GM18519 (cell line): ENCODE results near the gene ARRDC2.

Source experiments
- ATAC-seq: cut with Tn5 transposase; IDR thresholded peaks from one replicate; pipeline ENCODE4 v1.9.1; 2021; ENCODE audit warnings: mild to moderate bottlenecking, moderate library complexity; ENCODE audit not compliant: unreplicated experiment, low FRiP score

The ARRDC2 gene

DNA sequence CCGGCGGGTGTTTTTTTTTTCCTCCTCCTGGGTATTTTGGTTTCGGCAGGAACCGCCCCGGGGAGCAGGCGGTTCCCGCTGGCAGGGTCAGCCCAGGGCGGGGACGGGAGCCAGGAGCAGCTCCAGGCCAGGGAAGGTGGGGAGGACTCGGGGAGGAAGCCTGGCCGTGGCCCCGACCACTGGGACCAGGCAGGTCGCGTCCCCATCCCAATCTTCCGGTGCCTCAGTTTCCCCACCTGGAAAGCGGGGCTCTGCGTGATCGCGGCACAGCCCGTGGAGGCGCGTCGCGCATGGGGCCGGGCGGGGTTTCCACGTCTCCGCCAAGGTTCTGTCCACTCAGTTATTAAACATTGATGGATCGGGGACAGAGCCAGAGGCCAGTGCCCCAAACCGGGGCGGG lies 43.9 kb downstream of the ARRDC2 start:
- ATAC-seq: no peak

DNA sequence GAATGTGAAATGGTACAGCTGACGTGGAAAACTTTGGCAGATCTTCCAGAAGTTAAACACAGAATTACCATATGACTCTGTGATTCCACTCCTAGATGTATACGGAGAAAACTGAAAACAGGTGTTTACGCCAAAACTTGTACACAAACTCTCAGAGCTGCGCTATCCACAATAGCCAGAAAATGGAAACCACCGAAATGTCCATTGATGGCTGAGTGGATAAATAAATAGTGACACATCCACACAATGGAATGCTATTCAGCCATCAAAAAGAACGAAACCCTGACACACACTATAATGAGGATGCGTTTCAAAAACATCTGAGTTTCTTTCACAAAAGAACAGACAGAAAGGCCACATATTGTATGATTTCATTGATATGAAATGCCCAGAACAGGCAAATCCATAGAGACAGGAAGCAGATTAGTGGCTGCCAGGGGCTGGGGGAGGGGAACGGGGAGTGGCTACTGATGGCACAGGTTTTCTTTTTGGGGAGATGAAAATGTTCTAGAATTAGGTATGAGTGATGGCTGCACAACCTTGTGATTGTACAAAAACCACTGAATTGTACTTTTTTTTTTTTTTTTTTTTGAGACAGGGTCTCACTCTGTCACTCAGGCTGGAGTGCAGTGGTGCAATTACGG lies 45.7 kb downstream of the ARRDC2 start:
- ATAC-seq: no peak

DNA sequence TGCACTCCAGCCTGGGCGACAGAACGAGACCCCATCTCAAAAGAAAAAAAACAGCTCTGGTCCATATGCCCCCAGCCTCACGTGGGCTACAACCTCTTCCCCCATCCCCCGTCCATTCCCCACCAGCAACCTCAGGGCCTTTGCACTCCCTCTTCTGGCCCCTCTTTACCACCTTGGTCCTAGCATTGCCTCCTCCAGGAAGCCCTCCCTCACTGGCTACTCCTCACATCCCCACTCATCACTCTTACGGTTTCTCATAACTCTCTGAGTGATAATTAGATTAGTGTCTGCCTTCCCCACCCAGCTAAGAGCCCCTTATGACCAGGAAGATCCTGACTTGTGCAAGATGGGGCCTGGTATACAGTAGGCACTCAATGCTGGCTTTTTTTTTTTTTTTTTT lies 48.0 kb downstream of the ARRDC2 start:
- no peak for ATAC-seq

DNA sequence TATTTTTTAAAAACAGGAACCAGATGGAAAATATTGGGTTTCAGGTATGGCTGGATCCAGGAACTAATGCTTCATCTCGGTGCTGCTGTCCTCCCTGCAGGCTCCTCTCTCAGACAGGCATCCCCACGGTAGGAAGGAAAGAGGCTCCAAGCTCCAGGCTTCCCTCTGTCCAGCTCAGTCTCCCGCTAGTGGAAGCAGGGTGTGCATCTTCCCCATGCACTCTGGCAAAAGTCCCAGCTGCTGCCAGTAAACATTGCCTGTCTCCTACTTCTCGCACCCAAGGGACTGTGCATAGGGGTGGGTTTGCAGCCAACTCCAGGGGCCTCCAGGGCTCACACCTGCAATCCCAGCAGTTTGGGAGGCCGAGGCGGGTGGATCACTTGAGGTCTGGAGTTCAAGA lies 49.6 kb downstream of the ARRDC2 start:
- no peak for ATAC-seq

DNA sequence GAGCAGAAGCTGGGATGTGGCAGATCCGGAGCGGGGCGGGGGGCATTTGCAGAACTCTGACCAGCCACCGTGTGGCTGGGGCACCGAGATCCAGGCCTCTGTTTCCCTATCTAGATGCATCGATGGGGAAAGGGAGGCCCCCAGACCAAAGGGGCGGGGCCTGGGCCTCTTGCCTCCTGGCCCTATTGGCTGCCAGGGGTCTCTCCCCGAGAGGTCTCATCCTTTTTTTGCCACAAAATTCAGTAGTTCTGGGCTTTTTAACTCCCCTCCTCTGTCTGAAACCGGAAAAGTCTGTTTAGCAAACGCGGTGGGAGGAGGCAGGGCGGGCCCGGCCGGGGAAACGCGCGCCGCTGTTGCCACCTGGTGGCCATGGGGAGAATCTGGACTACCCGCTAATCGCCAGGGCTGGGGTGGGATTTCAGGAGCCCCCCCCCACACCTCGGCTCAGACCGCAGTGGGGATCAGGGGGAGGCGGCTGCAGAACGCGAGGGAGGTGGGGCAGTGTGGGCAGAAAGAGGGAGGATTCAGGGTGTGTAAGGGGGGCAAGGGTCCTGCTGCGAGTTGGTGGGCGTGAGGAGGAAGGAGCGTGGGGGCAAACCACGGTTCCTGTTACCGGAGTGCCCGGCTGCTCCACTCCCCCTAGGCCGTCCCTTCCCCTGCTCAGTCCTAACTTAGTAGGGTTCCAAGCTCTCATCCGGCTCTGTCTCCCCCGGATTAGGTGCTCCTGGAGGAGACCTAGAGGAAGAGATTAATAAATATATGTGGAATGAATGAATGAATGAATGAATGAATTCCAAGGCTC lies 50.4 kb downstream of the ARRDC2 start:
- ATAC-seq: no peak

DNA sequence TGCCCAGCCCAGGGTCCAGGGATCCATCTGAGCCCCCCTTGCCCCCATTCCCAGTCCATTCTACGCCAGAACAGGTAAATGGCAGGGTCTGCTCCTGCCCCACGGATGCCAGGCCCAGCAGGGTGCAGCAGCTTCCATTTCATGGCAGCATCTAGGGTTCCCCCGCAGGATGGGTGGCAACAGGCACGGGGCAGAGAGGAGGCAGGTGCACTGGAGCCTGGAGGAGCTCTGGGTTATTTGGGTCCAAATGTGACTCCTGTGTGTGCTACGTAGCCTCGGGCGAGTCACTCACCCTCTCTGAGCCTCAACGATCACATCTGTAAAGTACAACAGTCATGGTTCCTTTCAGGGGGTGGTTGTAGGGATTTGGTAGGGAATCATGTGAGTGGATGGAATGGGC lies 51.3 kb downstream of the ARRDC2 start:
- no peak for ATAC-seq

DNA sequence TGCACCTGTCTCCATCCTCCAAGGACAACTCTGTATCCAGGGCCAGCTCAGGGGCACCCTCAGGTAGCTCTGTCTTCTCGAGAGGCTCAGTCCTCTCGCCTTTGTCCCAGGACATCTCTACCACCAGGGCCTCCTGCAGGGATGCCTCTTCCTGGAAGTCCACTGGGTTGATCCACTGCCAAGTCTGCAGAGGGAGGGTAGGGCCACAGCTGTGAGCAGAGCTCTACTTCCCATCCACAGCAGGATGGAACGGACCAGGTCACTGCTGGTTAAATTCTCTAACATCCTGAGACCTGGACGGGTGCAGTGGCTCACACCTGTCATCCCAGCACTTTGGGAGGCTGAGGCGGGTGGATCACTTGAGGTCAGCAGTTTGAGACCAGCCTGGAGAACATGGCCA lies 51.9 kb downstream of the ARRDC2 start:
- no peak for ATAC-seq

DNA sequence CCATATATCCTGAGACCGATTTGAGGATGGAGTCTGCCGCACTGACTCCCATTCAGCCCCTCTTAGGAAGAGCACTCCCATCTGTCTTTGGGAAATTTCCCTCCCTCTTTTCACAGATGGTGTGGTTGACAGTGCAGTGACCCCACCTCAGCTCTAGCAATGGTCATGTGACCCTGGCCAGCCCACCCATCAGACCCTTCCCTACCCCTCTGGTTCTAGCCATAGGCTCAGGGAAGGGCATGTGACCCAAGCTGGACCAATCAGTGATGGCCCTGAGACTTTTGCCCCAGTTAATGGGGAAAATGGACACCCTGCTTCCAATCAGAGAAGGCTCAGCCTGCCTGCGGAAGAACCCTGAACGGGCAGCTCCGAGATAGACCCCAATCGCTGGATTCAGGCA lies 52.5 kb downstream of the ARRDC2 start:
- ATAC-seq: no peak

DNA sequence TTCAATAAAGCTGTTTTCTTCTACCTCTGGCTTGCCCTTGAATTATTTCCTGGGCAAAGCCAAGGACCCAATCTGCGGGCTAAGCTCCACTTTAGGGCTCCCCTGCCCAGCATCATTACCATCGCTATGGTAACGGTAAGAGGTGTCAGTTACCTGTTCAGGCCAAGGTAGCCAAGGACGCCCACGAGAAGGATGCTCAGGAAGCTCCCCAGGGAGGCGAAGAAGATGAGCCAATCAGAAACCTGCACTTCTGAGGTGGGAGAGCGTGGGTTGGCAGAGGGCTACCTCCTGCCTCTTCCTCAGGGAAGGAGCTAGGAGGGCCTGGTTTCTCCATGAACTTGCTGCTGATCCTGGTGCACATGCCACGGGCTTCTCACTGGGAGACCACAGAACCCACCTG lies 54.1 kb downstream of the ARRDC2 start:
- ATAC-seq: no peak

DNA sequence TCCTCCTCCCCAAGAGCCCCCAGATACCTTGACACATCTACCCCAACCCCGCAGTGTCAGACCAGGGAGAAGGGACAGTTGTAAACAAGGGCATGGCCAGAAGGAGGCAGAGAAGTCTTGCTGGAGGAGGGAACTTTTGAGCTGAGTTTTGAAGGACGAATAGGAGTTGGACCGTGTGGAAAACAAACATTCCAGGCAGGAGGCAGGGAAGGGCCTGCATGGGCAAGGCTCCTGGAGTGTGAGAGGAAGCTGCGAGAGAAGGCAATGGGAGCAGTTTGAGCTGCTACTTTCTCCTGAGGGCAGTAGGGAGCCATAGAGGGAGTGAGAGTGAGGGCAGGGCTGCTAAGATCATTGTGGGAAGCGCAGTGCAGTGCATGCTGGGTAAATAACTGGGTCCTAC lies 55.5 kb downstream of the ARRDC2 start:
- no peak for ATAC-seq
